H1 (cell line): Measurements from ENCODE around the gene DNAI1. TPM values are rescaled to one million over a fixed set of nuclear protein-coding genes. Genes with fewer than 3 reads are reported as not detected.

Source experiments
- CTCF ChIA-PET: fragments of 300-600 bp; sonication (Branson Sonifier 250); formaldehyde crosslinking; loops from one replicate; lab custom pipeline; 2021; ENCODE audit not compliant: partially characterized antibody; lab: Charles Lee
- POLR2A ChIA-PET: fragments of 300-600 bp; sonication (Branson Sonifier 250); formaldehyde crosslinking; loops from one replicate; lab custom pipeline; 2021; ENCODE audit warnings: inconsistent platforms; ENCODE audit not compliant: partially characterized antibody; lab: Charles Lee
- DNase-seq, 2 experiments: peaks; one replicate each; pipeline versions ENCODE4 v3.0.0 to v3.0.0-alpha.2; 2010 to 2022; ENCODE audit warnings: low spot score in 2 of 2, low read depth in 1 of 2, mixed read lengths in 1 of 2
- FAIRE-seq: peaks from 2 replicates; lab custom pipeline; 2011; peaks lifted over from hg19 to GRCh38; lab: Jason Lieb, UNC
- H2AFZ ChIP-seq: 2 replicates; pipeline ENCODE4 v1.8.1; 2012; ENCODE audit warnings: low read length, inconsistent platforms
- H2AK5ac ChIP-seq: 2 replicates; pipeline ENCODE4 v1.6.1; 2013; ENCODE audit warnings: low read depth, low read length
- H2BK120ac ChIP-seq: replicated peaks from 2 replicates; pipeline ENCODE3; 2013; ENCODE audit warnings: low read depth, low read length, inconsistent platforms
- H2BK12ac ChIP-seq: 2 replicates; pipeline ENCODE4 v1.6.1; 2013; ENCODE audit warnings: low read depth, low read length
- H2BK15ac ChIP-seq: 2 replicates; pipeline ENCODE4 v1.6.1; 2013; ENCODE audit warnings: low read length
- H2BK20ac ChIP-seq: 2 replicates; pipeline ENCODE4 v1.6.1; 2013; ENCODE audit warnings: low read length
- H2BK5ac ChIP-seq: 2 replicates; pipeline ENCODE4 v1.6.1; 2013; ENCODE audit warnings: low read depth, low read length
- H3K14ac ChIP-seq: 2 replicates; pipeline ENCODE4 v1.6.1; 2013; ENCODE audit warnings: inconsistent platforms; ENCODE audit not compliant: insufficient read length
- H3K18ac ChIP-seq: 2 replicates; pipeline ENCODE4 v1.6.1; 2013; ENCODE audit warnings: low read length; ENCODE audit errors: extremely low read depth
- H3K23ac ChIP-seq: 2 replicates; pipeline ENCODE4 v1.6.1; 2013; ENCODE audit warnings: inconsistent platforms; ENCODE audit not compliant: insufficient read length
- H3K23me2 ChIP-seq: 2 replicates; pipeline ENCODE4 v1.6.1; 2013; ENCODE audit warnings: low read depth, low read length
- H3K27ac ChIP-seq: 2 replicates; pipeline ENCODE4 v1.6.1; 2011; ENCODE audit warnings: low read depth, low read length, inconsistent platforms
- H3K27me3 ChIP-seq, 4 experiments: replicated peaks in 1 of 4; 1 replicate in 1 of 4; 2 replicates in 3 of 4; pipeline versions ENCODE4 v1.6.1 to v1.8.1; 2011 to 2013; ENCODE audit warnings: low read length in 3 of 4, mild to moderate bottlenecking in 3 of 4, inconsistent platforms in 2 of 4, mixed read lengths in 2 of 4, moderate library complexity in 1 of 4; ENCODE audit not compliant: control insufficient read depth in 3 of 4, insufficient read depth in 3 of 4; ENCODE audit errors: extremely low read depth in 1 of 4
- H3K36me3 ChIP-seq, 4 experiments: 2 replicates each; pipeline versions ENCODE4 v1.6.1 to v1.8.1; 2011 to 2013; ENCODE audit warnings: mild to moderate bottlenecking in 4 of 4, low read length in 3 of 4, moderate library complexity in 2 of 4, control low read depth in 1 of 4, inconsistent platforms in 1 of 4; ENCODE audit not compliant: insufficient read depth in 4 of 4, control insufficient read depth in 2 of 4
- H3K4ac ChIP-seq: replicated peaks from 2 replicates; pipeline ENCODE3; 2013; ENCODE audit warnings: low read length, low read depth, mixed read lengths, inconsistent platforms; ENCODE audit not compliant: insufficient read length
- H3K4me1 ChIP-seq, 4 experiments: replicated peaks in 1 of 4; 1 replicate in 1 of 4; 2 replicates in 3 of 4; pipeline versions ENCODE4 v1.6.1 to v1.8.1; 2011 to 2013; ENCODE audit warnings: low read length in 3 of 4, inconsistent platforms in 2 of 4, mixed read lengths in 1 of 4; ENCODE audit not compliant: insufficient read depth in 4 of 4, control insufficient read depth in 3 of 4
- H3K4me2 ChIP-seq, 2 experiments: 2 replicates each; pipeline versions ENCODE4 v1.6.1 to v1.8.1; 2011 to 2013; ENCODE audit warnings: low read depth in 2 of 2, low read length in 2 of 2, control low read depth in 1 of 2, inconsistent platforms in 1 of 2, mild to moderate bottlenecking in 1 of 2; ENCODE audit not compliant: insufficient read depth in 1 of 2
- H3K4me3 ChIP-seq, 4 experiments: fragments of 200-600, 300-600 bp in 1 of 4; sonication (generic), shearing (Covaris generic), sonication (Bioruptor Twin) in 1 of 4; 2 replicates each; pipeline versions ENCODE4 v1.5.1 to v1.8.1; 2011 to 2016; ENCODE audit warnings: low read length in 4 of 4, low read depth in 3 of 4, control low read depth in 2 of 4, inconsistent platforms in 2 of 4, mild to moderate bottlenecking in 2 of 4, mixed read lengths in 1 of 4, moderate library complexity in 1 of 4; ENCODE audit not compliant: insufficient read depth in 2 of 4; ENCODE audit errors: extremely low read depth in 1 of 4
- H3K56ac ChIP-seq: replicated peaks from 2 replicates; pipeline ENCODE3; 2013; ENCODE audit warnings: low read depth, mild to moderate bottlenecking, mixed read lengths, low read length, inconsistent platforms; ENCODE audit not compliant: insufficient read length
- H3K79me1 ChIP-seq: 2 replicates; pipeline ENCODE4 v1.6.1; 2013; ENCODE audit warnings: low read depth, low read length, control low read depth
- H3K79me2 ChIP-seq, 2 experiments: 2 replicates each; pipeline versions ENCODE4 v1.6.1 to v1.8.1; 2012 to 2013; ENCODE audit warnings: low read length in 2 of 2, mild to moderate bottlenecking in 2 of 2, inconsistent platforms in 1 of 2; ENCODE audit not compliant: insufficient read depth in 2 of 2, control insufficient read depth in 1 of 2
- H3K9ac ChIP-seq, 4 experiments: replicated peaks in 1 of 4; 1 replicate in 1 of 4; 2 replicates in 3 of 4; pipeline versions ENCODE4 v1.6.1 to v1.8.1; 2011 to 2013; ENCODE audit warnings: low read depth in 3 of 4, low read length in 3 of 4, control low read depth in 2 of 4, mild to moderate bottlenecking in 2 of 4, moderate library complexity in 2 of 4, inconsistent platforms in 1 of 4; ENCODE audit errors: extremely low read depth in 1 of 4
- H3K9me3 ChIP-seq, 2 experiments: 2 replicates each; pipeline versions ENCODE4 v1.6.1 to v1.8.1; 2012 to 2013; ENCODE audit warnings: mild to moderate bottlenecking in 2 of 2, moderate library complexity in 2 of 2, control low read depth in 1 of 2, inconsistent platforms in 1 of 2, low read depth in 1 of 2, low read length in 1 of 2, mixed read lengths in 1 of 2; ENCODE audit not compliant: insufficient read depth in 2 of 2
- H4K20me1 ChIP-seq, 2 experiments: replicated peaks in 1 of 2; 2 replicates each; pipeline versions ENCODE3 to v1.8.1; 2011 to 2013; ENCODE audit warnings: inconsistent platforms in 2 of 2, low read length in 2 of 2, mild to moderate bottlenecking in 1 of 2; ENCODE audit not compliant: insufficient read depth in 2 of 2, control insufficient read depth in 1 of 2
- H4K5ac ChIP-seq: 2 replicates; pipeline ENCODE4 v1.6.1; 2013; ENCODE audit warnings: low read length, low read depth, mixed read lengths, inconsistent platforms; ENCODE audit not compliant: insufficient read length
- H4K8ac ChIP-seq: 2 replicates; pipeline ENCODE4 v1.8.0; 2013; ENCODE audit warnings: mild to moderate bottlenecking, moderate library complexity, low read length, inconsistent platforms; ENCODE audit not compliant: insufficient read depth; ENCODE audit errors: extremely low read depth
- H4K91ac ChIP-seq: replicated peaks from 2 replicates; pipeline ENCODE3; 2013; ENCODE audit warnings: low read length, mixed read lengths, inconsistent platforms; ENCODE audit not compliant: insufficient read length
- BCL11A ChIP-seq, 2 experiments: IDR thresholded peaks; one replicate each; pipeline ENCODE4 v1.6.1; 2011; ENCODE audit warnings: low read depth in 2 of 2, low read length in 2 of 2, mild to moderate bottlenecking in 2 of 2
- EZH2 ChIP-seq: fragments of 200-600 bp; sonication (generic); IDR thresholded peaks from 2 replicates; pipeline ENCODE4 v1.7.1; 2012; ENCODE audit warnings: low read depth, mild to moderate bottlenecking, moderate library complexity, low read length, inconsistent platforms; ENCODE audit not compliant: severe bottlenecking
- GTF2F1 ChIP-seq: IDR thresholded peaks from 2 replicates; pipeline ENCODE4 v1.6.1; 2012; ENCODE audit warnings: low read depth, low read length, improper control_type of control experiment, borderline replicate concordance
- HDAC2 ChIP-seq, 2 experiments: fragments of 300-600 bp in 1 of 2; sonication (generic) in 1 of 2; IDR thresholded peaks; 2 replicates each; pipeline ENCODE4 v1.6.1; 2011 to 2012; ENCODE audit warnings: low read depth in 2 of 2, low read length in 2 of 2, mild to moderate bottlenecking in 2 of 2, moderate library complexity in 2 of 2, borderline replicate concordance in 1 of 2, inconsistent platforms in 1 of 2
- HDAC6 ChIP-seq: IDR thresholded peaks from one replicate; pipeline ENCODE4 v1.7.1; 2012; ENCODE audit warnings: low read depth, mild to moderate bottlenecking, inconsistent platforms, low read length, moderate library complexity
- KDM1A ChIP-seq: fragments of 200-600, 300-600 bp; sonication (generic); IDR thresholded peaks from 2 replicates; pipeline ENCODE4 v1.7.1; 2016; ENCODE audit warnings: mild to moderate bottlenecking, low read length, borderline replicate concordance
- KDM5A ChIP-seq: fragments of 200-600 bp; IDR thresholded peaks from 2 replicates; pipeline ENCODE4 v1.7.1; 2012; ENCODE audit warnings: mild to moderate bottlenecking, low read length, inconsistent platforms, mixed read lengths
- PHF8 ChIP-seq: fragments of 200-600 bp; sonication (generic); conservative IDR thresholded peaks from 2 replicates; pipeline ENCODE4 v1.7.1; 2012; ENCODE audit warnings: low read depth, mild to moderate bottlenecking, inconsistent platforms, low read length, moderate library complexity
- RNF2 ChIP-seq: fragments of 200-900, 300-1000 bp; sonication (generic); IDR thresholded peaks from 2 replicates; pipeline ENCODE4 v1.7.1; 2016; ENCODE audit warnings: borderline replicate concordance, low read depth, mild to moderate bottlenecking, antibody characterized with exemption, low read length; ENCODE audit not compliant: poor library complexity, severe bottlenecking; ENCODE audit errors: missing control alignments
- YY1 ChIP-seq: IDR thresholded peaks from 2 replicates; pipeline ENCODE4 v1.6.1; 2011; ENCODE audit warnings: low read depth, mild to moderate bottlenecking, low read length
- ZNF274 ChIP-seq: IDR thresholded peaks from 2 replicates; pipeline ENCODE4 v1.7.0; 2012; ENCODE audit warnings: low read length, borderline replicate concordance; ENCODE audit errors: extremely low read depth
- WGBS, 2 experiments: shearing (Covaris generic) in 1 of 2; methylation state at CpG; one replicate each; pipeline versions ENCODE4 v1.1.6 to v1.1.7; 2013 to 2015; ENCODE audit warnings: low lambda C conversion rate in 2 of 2, mixed read lengths in 2 of 2, inconsistent platforms in 1 of 2, low coverage in 1 of 2, missing lambda C conversion rate in 1 of 2; ENCODE audit not compliant: insufficient replicate concordance in 2 of 2, insufficient coverage in 1 of 2, insufficient read length in 1 of 2; ENCODE audit errors: extremely low coverage in 1 of 2, missing lambda C conversion rate in 1 of 2; 5-methylcytosine and 5-hydroxymethylcytosine counted together
- polyA plus RNA-seq, 7 experiments: library from polyadenylated mRNA; depleted of rRNA in 3 of 7; stranded (reverse) in 5 of 7; unstranded in 2 of 7; fragments of >200 nt in 5 of 7; fragments of 200-250 nt in 2 of 7; gene quantifications; 1 replicate in 5 of 7; 2 replicates in 1 of 7; 4 replicates in 1 of 7; pipeline versions ENCODE4 v1.2.1 to v1.2.3, GENCODE V29; 2011 to 2013; ENCODE audit warnings: missing spikeins in 2 of 7, mixed read lengths in 2 of 7
- total RNA-seq: library from RNA; stranded (reverse); fragmentation: NEBNext Ultra II Directional; extraction: Animal tissue kit (Norgen Biotek cat#: 25700); gene quantifications from 2 replicates; pipeline ENCODE4 v1.2.1, GENCODE V29; 2021

DNAI1 gene
- total and polyA plus RNA-seq, 2 of the 8 experiments (the other 6 are each of a cell fraction or from before 2014, with no cell fraction given), result 0.37 to 0.54 TPM

DNA sequence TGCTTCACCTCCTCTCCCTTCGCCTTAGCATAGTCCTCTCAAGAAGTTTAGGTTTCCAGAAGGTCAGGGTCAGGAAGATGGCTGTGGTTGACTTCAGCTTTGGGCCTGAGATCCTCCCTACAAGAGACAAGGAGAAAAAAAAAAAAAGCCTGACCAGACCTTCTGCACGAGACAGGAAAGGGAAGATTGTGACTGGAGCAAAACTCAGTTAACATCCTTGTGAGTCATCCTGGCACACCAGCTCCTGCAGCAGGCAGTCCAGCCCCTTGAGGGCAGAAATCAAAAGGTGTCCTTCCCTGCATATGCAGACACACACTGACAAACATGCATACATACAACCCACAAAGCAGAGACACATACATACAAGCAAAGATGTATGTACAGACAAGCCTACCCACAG lies 82.2 kb downstream of the DNAI1 start:
- CTCF ChIA-PET, result interaction anchor here (0.7 to 2.5 kb wide), 7 partner anchors 7 to 833 kb away, joined by 3 to 9 read pairs (median 3); no protein-coding TSS in a partner anchor
- FAIRE-seq, result no peak

More for the DNA sequence above, 82.2 kb downstream of the DNAI1 start:
- Histone ChIP-seq H3K9me3 (no peaks in the 10 kb centered on the region), H3K9ac (no peak overlapping the region), H4K20me1 (no peaks in the 10 kb centered on the region), H3K18ac (no peak overlapping the region), H4K5ac (no peak overlapping the region), H3K27ac (no peak overlapping the region), H2BK20ac (no peak overlapping the region), H3K27me3 (no peaks in the 10 kb centered on the region; a peak in 2 of 7 replicates), H3K4me3 (no peak overlapping the region), H3K23me2 (no peaks in the 10 kb centered on the region), H3K4me2 (no peak overlapping the region), H3K14ac (no peak overlapping the region), H3K36me3 (no peaks in the 10 kb centered on the region), H3K23ac (no peak overlapping the region), H3K79me1 (no peaks in the 10 kb centered on the region), H3K79me2 (no peaks in the 10 kb centered on the region), H4K91ac (no peak overlapping the region), H4K8ac (peak overlapping the region; percentile 28; the same call in 1 of the 2 replicates), H2AK5ac (no peak overlapping the region), H3K4ac (no peak overlapping the region), H2BK12ac (no peak overlapping the region), H2AFZ (no peak overlapping the region), H2BK120ac (no peak overlapping the region), H3K56ac (no peak overlapping the region), H2BK5ac (no peak overlapping the region), H2BK15ac (no peak overlapping the region), H3K4me1 (0 out of 7 replicates have a peak, but pooled peaks cover 0 to 3% (median 0%) of the 10 kb centered on the region in 4 experiments)
- TF ChIP-seq YY1 (no peak), ZNF274 (no peak), PHF8 (no peak), EZH2 (no peak), HDAC2 (IDR thresholded peaks at IDR 0.05; ENCODE audit: borderline replicate concordance in 1 of 2, low read depth in 2 of 2, low read length in 2 of 2) (no peak), HDAC6 (no peak), KDM5A (no peak), RNF2 (no peak), BCL11A (IDR thresholded peaks at IDR 0.05; ENCODE audit: low read depth in 2 of 2, low read length in 2 of 2) (no peak), KDM1A (no peak), GTF2F1 (no peak)
- DNase-seq, result peak in 1 of 2 experiments; percentile 24
- WGBS, 2 experiments, result 53% methylated on average over 1 of the region's 2 CpGs; no CpG with 5 or more reads in 1 of the 2 experiments
- POLR2A ChIA-PET, result no interaction called here
